GM18867 (cell line): Measurements from ENCODE around the gene GIPC3.
"Not testable (repeated sequence)": the region's sequence is repeated elsewhere in the genome, so short reads cannot be mapped to it uniquely, and the experiment has no call there.

Experiments used
- ATAC-seq: cut with Tn5 transposase; IDR thresholded peaks from one replicate; pipeline ENCODE4 v1.9.1; 2021; ENCODE audit warnings: mild to moderate bottlenecking, moderate library complexity; ENCODE audit not compliant: unreplicated experiment

GIPC3 gene

DNA sequence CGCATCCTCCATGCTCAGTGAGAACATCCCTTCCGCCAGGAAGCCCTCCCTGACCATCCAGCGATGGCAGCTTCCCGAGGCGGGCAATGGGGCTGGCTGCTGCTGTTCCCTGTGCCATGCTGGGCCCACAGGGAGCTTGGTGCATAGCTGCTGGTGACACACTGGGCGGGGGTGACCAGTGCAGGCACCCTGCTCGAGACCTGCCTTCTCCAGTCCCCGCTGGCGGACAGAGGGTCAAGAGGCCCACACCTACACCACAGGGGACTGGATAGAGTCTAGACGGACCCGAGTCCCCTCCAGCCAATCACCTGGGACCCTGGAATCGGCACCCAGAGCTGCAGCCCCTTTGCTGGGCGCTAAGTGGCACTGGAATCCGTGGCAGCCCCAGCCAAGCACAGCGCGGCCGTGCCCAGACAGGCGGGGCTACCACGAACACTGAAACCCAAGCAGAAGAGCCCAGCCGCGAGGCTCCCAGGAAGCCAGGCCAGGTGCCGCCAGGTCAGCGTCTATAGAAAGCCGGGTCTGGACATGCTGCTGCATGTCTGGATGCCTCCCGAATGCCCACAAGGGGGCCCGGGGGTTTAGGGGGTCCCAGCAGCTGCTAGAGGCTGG lies 30.4 kb downstream of the GIPC3 start:
- no peak for ATAC-seq

DNA sequence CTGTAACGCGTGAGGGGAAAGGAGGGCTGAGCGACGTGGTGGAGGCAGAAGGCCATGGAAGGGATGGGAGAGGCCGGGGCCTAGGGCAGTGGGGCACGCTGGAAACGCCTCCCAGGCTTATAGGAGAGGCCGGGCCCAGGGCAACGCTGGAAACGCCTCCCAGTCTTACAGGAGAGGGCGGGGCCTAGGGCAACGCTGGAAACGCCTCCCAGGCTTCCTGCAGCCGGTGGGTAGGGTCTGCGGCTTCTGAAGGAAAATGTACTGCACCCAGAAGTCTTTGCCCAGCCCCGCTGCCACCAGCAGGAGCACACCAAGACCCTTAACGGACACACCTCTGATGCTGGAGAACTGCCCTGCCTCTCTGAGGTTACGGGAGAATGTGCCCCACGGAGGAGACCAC lies 32.2 kb downstream of the GIPC3 start:
- no peak for ATAC-seq

DNA sequence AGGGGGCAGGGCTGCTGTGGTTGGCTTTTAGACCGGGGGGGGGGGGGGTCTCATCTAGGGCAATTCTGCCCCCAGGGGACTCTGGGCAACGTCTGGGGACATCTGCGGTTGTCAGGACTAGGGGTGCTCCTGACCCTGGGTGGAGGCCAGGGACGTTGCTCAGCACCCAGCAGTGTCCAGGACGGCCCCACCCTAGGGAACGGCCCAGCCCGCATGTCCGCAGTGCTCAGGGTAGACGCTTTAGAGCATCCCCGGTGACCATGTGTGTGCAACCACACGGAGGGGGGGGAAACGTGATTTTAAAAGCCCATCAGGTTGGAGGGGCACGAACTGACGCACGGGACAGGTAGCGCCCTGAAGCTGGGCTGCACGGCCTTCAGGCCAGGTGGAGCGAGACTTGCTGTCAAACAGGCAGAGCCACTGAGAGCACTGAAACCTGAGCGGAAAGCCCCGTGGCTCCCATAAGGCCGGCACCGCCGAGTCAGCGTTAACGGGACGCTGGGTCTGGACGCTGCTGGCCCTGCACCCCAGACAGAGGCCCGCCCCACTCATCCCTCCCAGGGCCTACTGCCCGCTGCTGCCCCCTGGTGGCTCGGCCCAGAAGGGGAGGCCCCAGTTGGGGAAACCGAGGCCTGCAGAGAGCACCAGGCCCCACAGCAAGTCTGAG lies 33.0 kb downstream of the GIPC3 start:
- no peak for ATAC-seq

DNA sequence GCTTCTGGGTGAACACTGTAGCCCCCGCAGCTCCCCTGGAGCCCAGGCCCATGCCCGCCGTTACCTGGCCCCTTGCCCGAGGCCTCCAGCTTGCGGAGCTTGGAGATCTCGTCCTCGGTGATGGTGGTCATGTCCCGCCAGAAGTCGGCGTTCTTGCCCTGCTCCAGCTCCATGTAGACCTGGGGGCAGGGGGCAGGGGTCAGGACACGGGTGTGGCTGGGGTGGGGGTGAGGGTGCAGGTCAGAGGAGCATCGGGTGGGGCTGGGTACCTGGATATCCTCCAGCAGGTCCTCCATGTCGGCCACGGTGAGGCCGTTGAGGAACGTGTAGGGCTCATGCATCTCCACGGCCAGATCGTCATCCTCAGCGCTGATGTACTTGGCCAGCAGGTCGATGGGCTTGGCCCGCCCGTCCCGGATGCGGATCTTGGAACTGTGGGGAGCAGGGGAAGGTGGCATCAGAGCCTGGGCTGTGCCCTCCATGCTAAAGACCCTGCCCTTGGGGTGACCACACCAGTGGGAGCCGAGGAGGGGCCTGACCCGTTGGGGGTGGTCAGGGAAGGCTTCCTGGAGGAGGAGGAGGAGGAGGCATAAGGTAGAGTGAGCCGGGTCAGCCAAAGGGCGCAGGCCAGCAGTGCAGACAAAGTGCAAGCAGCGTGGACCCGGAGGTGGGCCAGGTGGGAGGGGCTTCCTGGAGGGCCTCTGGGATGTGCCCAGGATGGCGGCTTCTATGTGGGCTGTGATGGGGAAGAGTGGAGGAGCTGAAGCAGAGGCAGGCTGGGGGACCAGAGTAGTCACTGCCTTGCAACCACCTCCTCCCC lies 33.7 kb downstream of the GIPC3 start:
- ATAC-seq: no peak

DNA sequence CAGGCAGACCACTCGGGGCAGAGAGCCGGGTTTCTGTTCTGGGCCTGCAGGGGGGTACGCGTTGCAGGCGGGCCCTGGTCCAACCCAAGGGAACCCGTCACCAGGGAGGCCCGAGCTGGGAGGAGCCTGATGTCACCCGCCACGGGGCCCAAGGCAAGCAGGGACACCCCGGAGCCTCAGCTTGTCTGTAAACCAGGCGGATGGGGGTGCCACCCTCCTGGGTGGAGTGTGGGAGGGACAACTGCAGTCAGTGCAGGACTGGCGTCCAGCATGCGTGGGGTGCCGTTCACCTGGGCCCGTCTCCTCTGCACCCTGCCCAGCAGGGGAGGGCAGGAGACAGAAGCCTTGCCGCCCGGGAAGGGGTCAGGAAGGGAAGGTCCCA lies 34.3 kb downstream of the GIPC3 start:
- ATAC-seq: no peak

DNA sequence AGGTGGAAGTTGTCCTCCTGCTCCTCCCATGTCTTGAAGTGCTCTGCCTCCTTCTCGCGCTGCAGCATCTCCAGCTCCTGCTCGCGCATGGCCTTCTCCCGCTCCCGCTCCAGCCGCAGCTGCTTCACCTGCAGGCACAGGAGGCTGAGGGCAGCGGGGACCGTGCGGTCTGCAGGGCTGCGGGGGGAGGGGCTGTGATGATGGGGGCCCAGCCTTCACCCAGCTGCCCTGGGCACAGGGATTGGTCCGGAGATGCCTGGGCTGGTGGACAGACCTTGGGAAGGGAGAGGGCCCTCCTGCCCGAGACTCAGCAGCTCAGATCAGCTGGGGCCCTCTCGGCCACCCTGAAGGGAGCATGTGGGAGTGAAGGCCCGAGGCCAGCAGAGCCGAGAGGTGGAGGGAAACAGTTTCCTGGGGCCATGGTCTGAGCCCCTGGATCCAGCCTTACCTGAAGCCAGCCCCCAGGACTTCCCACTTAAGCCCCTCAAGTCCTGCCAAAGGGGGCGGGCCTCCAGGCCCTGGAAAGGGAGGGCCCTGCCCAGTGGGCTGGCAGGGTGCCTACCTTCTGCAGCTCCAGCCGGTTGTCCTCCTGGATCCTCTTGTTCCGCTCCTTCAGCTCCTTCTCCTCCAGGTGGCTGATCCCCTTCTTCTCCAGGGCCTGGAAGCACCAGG lies 35.0 kb downstream of the GIPC3 start:
- no peak for ATAC-seq

DNA sequence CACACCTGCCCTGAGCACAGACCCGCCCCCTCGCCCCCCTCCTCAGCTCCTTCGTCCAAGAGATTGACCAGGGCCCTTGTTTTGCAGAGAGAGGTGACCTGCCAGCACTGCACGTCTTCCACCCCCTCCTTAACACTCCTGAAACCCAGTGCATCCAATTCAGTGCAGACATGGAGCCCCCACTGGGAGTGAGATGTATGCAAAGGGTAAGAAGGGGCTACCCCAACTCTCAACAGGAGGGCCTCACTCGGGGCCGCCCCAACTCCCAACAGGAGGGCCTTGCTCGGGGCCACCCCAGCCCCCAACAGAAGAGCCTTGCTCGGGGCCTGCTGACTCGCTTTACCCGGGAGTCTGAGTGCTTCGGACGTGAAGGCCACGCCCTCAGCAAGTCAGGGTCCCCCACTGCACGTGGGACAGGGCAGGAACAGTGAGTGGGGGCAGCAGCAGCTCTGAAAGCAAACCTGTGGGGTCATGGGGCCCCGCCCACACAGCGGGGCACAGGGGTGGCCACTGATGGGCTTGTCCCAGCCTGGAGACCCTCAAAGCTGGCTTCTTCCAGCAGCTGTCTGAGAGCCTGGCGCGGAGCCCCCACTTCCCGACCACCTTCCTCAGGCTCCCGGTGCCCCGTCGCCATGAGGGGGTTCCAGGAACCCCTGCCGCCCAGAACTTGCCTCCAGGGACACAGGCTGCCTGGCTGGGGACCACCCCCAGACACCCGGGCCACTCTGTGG lies 35.7 kb downstream of the GIPC3 start:
- no peak for ATAC-seq

DNA sequence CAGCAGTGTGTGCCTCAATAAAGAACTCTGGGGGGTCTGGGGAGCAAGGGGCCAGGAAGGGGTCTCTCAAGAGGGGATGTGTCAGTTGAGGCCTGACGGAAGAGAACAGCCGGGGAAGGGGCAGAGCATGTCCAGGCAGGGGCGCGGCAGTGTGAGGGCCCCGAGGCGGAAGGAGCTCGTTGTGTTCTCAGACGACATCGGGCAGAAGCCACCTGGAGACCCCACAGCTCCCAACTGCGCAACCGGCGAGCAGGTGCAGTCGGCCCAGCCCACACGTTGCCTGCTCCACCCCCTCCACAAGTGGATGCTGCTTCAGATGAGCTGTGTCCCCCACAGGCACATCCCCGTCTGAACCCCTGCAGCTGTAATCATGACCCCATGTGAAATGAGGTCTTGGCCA lies 36.4 kb downstream of the GIPC3 start:
- ATAC-seq: no peak

DNA sequence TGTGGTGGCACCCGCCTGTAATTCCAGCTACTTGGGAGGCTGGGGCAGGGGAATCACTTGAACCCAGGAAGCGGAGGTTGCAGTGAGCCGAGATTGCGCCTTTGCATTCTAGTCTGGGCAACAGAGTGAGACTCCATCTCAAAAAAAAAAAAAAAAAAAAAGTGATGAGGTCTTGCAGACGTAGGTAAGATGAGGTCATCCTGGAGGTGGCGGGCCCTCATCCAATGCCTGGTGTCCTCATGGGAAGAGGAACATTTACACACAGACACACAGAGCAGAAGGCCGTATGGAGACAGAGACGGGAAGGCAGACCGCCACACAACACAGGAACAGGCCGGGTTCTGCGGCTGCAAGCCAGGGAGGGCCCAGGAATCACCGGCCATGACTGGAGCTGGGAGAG lies 36.9 kb downstream of the GIPC3 start:
- no peak for ATAC-seq

DNA sequence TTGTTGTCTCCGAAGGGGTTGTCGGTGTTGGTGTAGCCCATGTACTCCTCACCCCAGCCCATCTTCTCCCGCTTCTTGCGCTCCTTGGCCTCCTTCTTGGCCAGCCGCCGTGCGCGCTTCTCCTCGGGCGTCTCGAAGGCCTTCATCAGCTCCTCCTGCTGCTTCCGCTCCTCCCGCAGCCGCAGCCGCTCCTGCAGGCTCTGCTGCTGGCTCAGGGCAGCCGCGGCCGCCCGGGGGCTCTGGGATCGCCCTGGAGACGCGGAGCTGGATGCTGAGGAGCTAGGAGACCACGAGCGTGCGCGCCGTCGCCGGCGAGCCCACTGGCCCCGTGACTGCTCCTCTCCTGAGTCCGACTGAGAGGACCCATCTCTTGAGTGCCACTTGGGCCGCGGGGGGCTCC lies 38.4 kb downstream of the GIPC3 start:
- no peak for ATAC-seq

DNA sequence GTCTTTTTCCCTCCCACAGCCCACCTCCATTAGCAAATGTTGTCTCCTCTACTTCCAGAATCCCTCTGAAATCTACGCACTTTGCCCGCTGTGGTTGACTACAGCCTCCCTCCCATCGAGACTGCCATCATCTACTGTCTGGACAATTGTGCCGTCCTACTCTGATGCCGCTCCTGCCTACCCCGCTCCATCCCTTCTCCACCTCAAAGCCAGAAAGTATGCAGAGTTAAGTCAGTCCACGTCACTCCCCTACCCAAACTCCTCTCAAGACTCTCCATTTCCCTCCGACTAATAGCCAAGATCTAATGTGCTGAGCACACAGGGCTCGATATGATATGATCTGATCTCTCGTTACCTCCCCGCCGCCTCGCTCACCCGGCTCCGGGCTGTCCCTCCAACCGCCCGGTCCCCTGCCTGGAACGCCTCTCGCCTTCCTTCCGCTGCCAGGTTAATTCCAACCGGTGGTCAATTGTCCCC lies 40.8 kb downstream of the GIPC3 start:
- peak; percentile 5 for ATAC-seq

DNA sequence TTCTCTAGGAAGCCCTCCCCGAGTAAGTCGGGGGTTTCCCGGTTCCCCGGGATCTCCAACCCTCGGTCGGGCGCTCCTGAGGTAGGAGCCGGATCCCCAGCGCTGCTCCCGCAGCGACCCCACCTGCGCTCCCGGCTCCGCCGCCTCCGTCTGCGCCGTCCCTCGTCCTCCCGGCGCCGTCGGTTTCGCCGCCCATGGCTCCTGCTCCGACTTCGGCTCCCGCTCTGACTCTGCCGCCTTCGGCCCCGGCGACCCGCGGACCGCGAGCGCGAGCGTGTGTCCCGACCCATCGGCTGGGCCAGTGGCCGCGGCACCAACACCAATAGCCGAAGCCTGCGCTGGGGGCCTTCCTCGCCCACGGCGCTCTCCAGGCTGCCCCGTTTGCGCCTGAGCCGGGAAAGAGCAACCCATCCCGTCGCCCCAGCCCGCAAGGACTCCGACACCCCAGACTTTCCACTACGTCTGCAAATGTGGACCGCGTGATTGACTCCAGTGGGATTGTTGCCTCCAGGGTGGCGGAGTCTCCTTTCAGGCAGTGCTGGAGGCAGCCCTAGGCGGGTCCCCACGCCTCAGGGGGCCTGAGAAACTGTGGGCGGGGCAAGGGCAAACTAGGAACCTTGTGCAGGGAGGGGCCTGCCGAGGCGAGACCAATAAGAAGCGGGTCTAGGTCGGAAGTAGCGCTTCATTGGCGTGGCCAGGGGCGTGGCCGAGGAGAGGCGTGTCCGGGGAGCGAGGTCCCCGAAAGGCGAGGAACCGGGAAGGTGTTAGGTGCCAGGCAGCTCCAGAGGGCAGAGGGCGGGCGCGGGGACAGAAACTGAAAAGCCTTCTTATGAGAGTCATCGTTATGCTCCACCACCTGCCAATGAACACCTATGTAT lies 41.4 kb downstream of the GIPC3 start, which contains the start of gene CACTIN:
CACTIN (minus strand) TSS at position 318 of the 878 bp plus-strand sequence; CDS start at position 290, 28 bp downstream.
- ATAC-seq: peak; percentile 82

DNA sequence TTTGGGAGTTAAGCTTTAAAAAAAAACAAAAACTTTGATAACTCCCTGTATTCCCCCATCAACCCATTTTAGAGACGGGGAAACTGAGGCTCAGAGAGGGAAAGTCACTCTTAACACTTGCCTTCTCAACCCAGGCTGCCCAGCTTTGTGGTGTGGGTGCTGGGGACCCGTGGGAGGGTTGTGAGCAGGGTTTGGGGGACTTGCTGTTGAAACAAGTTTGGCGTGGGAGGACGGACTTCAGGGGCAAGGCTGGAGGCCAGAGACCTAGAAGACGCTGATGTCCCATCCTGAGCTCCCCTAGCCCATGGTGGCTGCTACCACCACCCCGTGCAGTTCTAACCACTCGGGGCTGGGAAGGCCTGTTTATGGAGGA lies 42.1 kb downstream of the GIPC3 start:
- ATAC-seq: no peak

DNA sequence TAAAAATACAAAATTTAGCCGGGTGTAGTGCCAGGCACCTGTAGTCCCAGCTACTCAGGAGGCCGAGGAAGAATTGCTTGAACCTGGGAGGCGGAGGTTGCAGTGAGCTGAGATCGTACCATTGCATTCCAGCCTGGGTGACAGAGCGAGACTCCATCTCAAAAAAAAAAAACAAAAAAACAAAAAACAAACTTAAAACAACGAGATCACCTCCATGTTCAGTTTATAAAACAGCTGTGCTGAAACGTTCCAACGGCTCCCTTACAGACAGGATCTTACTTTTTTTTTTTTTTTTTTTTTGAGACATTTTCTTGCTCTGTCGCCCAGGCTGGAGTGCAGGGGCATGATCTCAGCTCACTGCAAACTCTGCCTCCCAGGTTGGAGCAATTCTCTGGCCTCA lies 43.5 kb downstream of the GIPC3 start:
- not testable (repeated sequence) for ATAC-seq

DNA sequence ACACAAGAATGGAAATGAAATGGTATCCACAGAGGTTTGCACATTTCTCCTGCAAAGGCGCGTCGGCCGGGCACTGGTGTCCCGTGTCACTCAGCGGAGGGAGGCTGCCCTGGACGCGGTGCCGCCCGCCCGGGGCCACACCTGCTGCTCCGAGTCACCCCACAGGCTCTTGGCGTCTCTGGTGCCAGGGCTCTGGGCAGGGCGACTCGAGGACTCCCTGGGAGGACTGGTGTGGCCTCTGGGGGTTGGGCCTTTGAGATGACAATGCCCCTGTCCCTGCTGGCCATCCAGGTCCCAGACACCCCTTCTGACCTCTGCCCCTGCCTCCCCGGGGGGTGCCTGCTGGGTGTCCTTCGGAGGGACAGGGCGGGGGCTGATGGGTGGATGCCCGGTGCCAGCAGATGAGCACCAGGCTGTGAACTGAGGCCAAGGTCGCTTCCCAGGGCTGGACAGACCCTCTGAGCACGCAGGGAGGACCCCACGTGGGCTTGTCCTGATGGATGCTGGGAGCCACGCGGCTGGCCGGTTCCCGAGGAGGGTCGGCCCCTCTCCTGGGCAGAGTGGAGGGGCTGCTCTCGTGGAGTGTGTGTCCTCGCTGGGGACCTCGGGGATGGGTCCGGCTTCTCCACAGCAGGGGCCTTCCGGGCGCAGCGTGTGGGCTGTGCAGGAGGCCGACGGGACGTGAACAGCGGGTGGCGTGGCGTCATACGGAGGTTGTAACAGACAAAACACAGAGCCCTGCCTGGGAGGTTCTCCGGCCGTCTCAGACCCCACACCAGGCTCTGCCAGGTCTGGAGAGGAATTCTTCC lies 46.0 kb downstream of the GIPC3 start:
- no peak for ATAC-seq

DNA sequence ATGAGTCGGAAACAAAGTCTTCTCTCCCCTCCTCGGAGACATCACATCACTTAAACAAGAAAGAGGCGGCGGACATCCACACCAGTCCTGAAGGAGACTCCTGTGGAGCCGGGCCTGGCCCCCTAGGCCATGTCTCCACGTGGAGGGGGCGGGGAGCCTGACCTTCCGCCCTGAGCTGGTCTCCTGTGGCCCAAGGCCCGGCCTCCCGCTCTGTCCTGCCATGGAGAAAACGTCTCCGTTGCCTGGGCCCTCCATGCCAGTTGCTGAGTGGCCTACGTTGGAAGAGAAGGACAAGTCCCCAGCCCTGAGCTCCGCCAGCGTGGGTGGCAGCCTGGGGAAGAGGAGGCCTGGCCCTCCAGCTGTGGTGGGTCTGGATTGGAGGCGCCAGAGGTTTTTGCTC lies 46.8 kb downstream of the GIPC3 start:
- ATAC-seq: no peak

DNA sequence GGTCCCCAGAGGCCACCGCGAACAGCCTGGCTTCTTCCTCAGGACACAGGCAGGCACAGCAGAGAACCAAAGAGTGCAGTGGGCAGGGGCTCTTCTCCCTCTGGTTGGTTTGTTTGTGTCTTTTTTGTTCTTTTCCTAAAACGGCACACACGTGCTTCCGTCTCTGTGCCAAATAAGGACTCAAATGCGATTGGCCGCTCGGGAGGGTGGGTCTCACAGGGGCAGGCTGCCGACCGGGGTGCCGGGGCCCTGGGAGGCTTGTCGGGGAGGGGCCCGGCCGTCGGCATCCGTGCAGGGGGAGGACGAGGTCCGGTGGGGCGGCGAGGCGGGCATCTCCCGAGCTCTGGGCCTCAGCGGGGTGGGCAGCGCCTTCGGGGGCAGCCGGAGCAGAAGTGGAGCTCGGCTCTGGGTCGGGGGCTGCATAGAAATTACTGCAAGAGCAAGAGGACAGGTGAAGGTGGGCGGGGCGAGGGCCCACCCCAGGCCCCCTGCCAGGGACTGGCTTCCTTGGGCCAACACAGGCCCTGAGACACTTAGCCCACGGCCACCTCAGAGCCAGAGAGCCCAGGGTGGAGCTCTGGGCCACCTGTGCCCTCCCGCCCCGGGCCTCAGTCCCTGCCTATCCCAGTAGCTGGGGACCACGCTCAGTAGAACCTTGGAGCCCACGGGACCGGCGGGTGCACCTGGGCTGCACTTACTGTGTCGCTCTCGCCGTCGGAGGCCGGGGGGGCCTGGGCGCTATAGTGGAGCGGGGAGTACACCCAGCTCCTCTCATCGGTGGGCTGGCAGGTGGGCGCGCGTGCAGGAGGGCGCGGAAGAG lies 47.7 kb downstream of the GIPC3 start:
- ATAC-seq: no peak

DNA sequence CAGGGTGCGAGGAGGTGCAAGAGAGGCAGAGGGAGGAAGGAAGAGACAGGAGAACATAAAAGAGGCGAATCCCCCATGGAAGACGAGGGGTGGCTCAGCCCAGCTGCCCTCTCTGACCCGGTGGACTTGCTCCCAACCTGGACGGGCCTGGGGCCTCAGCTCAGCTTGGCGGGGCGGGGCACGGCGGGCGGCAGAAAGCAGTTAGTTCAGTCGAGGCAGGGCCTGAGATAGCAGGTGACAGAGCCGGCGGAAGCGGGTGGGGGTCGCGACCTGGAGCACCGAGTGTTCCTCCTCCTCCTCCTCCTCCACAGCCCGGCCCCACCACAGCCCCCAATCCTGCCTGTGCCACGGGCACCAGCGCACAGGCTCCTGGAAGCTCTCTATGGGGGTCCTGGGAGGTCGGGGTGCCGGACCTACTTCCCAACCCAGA lies 48.3 kb downstream of the GIPC3 start:
- ATAC-seq: no peak
